Kidney tubule cell (primary cell): ENCODE results near the gene LMLN.
A peak's percentile ranks its signal among the peaks of the same experiment; 100 is the strongest.
"Not testable (repeated sequence)": the region's sequence is repeated elsewhere in the genome, so short reads cannot be mapped to it uniquely, and the experiment has no call there.

Experiments
- DNase-seq: peaks from one replicate; pipeline ENCODE4 v3.0.0-alpha.2; 2018; ENCODE audit warnings: low spot score

LMLN gene

DNA sequence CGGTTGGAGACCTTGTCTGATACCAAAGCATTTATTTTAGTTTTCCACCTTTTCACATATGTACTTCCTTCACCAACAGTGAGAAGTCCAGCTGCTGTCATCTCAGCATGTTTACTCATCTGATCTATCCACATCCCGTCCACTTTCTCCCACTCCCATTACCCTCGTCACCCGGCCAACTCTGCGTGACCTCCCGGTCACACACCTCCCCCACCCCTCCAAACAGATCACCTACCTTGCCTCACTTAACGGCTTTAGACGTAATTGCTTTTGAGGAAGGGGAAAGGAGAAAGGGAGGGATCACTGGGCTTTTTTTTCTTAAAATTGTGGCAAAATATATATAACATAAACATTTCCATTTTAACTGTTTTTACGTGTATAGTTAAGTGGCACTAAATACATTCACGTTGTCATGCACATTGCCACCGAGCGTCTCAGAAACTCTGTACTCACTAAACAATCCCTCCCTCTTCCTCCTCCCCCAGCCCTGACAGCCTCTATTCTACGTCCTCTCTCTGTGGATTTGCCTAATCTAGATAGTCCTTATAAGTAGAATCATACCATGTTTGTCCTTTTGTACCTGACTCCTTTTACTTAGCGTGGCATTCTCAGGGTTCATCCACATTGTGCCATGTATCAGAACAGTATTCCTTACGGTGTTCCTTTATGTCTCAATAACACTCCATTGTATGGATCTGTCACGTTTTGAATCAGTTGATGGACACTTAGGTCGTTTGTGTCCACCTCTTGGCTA, 67.2 kb downstream of the LMLN start:
- DNase-seq = no peak

DNA sequence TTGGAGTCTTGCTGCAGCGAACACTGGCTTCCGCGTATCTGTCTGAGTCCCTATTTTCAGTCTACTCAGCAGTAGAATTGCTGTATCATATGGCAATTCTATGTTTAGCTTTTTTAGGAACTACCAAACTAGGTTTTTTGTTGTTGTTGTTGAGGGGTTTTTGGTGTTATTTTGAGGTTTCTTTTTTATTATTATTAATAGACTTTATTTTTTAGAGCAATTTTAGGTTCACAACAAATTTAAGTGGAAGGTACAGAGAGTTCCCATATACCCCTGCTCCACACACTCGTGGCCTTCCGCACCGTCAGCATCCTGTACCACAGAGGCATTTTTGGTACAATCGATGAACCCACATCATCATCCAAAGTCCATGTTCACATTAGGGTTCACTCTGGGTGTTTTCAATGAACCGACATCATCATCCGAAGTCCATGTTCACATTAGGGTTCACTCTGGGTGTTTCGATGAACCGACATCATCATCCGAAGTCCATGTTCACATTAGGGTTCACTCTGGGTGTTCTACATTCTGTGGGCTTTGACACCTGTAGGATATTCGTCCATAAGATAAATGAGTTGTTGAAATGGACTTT, 67.9 kb downstream of the LMLN start:
- no peak for DNase-seq

DNA sequence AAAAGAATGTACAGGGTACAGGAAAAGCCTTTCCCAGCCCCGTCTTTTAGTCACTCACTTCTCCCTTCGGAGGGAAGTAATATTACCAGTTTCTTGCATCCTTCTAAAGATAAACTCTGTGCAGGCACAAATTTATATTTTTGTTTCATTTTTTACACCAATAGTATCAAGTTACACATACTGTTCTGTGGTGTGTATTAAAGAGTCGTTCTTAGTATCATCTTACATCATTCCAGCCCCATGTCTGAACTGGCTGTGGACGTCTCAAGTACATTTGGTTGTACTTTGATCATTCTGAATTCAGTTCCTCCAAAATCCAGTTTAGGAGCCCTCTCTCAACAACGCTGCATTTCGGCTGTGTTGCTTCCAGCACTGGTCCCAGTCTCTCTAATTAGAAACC, 68.7 kb downstream of the LMLN start:
- no peak for DNase-seq

DNA sequence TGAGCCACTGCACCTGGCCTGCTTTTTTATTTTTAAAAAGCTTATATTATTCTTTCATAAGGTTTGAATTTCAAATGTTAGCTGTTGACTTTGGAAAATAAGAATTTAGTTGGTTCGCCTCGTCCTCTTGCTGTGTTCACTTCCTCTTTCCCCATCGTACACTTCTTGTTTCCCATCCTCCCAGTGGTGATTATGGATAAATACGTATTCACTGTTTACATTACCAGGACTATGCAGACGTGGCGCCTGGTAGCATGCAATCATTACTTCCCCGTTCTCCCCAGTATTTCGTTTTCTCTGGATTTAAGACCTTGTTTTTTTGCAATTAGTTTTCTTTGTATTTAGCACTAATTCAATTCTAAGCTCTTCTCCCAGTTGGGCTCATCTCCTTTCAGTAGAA, 70.1 kb downstream of the LMLN start:
- no peak for DNase-seq

DNA sequence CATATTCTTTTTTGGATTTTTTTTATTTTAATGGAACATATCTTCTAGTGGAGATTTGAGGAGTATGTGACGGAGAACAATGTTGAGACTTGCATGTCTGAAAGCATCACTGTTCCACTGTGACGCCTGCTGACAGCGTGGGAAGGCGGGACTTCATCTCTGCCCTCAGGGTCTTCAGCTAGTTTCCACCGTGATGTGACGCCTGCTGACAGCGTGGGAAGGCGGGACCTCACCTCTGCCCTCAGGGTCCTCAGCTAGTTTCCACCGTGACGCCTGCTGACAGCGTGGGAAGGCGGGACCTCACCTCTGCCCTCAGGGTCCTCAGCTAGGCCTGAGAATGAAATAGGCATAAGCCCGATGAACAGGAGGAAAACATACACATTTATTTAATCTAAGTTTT, 70.7 kb downstream of the LMLN start:
- no peak for DNase-seq

DNA sequence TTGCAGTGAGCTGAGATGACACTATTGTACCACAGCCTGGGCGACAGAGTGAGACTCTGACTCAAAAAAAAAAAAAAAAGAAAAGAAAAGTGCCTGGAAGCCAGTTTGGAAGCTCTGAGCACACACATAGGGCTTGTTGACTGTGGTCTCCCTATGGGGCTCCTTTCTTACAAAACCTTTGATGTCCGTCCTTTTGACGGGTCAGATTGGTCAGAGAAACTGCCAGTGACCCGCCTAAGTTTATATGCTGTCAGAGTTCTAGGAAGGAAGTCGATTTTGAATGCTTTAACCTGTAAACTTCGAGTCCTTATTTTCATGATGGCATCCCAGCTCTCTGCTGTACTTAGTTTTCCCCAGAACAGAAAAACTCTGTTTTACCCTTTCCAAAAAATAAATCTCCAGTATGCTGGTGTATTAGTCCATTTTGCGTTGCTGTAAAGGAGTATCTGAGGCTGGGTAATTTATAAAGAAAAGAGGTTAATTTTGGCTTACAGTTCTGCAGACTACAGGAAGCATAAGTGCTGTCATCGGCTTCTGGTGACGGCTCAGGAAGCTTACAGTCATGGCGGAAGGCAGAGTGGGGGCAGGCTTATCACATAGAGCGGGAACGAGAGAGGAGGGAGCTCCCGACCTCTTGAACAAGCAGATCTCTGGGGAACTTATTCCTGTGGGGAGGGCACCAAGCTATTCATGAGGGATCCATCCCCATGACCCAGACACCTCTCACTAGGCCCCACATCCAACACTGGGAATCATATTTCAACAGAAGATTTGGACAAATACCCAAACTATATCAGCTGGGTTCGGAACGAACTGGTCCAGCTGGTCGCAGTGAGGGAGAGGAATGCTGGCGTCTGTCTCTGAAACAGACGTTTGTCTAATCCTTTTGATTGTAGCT, 72.3 kb downstream of the LMLN start:
- no peak for DNase-seq

DNA sequence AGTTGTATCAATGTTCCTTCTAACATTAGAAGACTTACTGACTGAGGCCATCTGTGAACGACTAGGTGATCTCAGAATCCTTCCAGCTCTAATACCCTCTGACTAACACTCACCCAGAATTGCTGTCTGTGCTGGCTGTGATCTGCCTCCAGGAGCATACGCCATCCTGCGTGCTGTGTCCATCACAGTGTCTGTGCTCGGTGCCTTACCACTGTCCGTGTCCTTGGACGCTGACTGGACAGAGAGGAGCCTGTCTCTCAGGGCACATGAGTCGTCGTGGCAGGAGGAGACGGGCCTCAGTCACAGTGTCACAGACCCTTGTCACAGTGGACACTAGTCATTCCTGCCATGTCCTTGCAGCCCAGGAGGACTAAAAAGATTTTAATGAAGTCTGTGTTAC, 83.1 kb downstream of the LMLN start:
- DNase-seq = no peak

DNA sequence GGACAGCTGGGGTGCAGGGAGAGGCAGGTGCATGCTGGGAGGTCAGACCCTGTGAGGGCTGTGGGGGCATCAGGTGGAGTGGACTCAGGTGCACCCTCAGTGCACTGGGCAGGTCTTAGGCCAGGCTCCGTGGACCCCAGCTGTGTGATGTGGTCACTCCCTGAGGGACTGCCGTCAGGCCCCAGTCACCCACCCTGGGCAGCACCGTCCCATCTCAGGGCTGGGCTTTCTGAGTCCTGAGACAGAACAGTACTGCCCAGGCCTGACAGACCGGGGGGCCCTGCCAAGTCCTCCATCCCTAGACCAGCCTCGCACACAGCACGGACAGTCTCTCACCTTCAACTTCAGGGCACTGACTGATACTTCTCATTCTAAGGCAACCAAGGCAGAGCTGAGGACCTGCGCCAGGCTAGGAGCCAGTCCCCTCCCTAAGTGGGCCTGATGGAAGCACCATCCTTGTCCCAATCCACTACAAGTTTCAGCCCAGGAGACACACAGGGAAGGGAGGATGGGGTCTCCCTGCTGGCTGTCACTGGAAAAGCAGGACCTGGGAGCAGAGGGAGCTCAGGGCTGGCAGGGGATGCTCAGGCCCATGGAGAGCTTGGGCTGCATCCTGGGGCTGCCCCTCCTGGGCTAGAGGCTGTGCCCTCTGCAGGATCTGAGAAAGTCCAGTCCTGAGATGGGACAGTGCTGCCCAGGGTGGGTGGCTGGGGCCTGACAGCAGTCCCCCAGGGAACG, 86.3 kb downstream of the LMLN start:
- no peak for DNase-seq

DNA sequence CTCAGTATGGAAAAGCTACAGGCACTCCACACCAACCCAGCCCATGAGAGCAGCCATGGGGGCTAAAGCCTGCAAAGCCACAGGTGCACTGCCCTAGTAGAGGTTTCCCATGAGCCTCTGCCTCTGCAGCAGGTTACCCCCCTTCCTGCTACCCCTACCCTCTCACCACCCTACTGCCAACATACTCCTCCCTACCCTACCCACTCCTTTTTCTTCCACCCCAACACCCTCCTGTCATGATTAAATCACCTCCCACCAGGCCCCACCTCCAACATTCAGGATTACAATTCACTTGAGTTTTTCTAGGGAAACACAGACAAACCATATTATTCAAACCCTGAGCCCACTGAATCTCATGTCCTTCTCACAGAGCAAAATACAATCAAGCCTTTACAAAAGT, 88.4 kb downstream of the LMLN start:
- DNase-seq = no peak

DNA sequence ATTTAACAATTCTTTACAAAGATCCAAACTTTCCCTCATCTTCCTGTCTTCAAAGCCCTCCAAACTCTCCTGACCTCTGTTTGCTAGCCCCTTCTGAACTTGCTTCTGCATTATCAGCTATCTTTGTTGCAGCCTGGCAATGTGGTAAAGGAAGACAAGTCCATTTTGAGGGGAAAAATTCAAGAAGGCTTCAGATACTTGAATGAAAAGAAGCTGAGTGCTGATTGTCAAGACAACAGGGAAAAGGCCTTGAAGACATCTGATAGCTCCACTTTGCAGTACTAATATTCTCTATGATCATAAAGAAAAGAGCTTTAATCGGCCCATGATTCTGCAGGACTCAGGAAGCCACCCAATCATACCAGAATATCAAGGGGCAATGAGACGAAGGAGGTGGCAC, 91.8 kb downstream of the LMLN start:
- no peak for DNase-seq

DNA sequence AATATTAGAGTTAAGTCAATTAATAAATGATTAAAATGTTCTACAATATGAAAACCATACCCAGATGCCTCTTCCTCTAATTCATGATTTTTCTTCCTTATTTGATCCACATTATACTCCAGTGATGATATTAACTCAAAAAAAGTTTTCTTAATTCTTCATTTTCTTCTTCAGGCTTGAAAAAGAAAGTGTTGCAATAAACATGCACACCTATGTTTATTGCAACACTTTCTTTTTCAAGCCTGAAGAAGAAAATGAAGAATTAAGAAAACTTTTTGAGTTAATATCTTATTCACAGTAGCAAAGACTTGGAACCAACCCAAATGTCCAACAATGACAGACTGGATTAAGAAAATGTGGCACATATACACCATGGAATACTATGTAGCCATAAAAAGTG, 93.4 kb downstream of the LMLN start:
- not testable (repeated sequence) for DNase-seq

DNA sequence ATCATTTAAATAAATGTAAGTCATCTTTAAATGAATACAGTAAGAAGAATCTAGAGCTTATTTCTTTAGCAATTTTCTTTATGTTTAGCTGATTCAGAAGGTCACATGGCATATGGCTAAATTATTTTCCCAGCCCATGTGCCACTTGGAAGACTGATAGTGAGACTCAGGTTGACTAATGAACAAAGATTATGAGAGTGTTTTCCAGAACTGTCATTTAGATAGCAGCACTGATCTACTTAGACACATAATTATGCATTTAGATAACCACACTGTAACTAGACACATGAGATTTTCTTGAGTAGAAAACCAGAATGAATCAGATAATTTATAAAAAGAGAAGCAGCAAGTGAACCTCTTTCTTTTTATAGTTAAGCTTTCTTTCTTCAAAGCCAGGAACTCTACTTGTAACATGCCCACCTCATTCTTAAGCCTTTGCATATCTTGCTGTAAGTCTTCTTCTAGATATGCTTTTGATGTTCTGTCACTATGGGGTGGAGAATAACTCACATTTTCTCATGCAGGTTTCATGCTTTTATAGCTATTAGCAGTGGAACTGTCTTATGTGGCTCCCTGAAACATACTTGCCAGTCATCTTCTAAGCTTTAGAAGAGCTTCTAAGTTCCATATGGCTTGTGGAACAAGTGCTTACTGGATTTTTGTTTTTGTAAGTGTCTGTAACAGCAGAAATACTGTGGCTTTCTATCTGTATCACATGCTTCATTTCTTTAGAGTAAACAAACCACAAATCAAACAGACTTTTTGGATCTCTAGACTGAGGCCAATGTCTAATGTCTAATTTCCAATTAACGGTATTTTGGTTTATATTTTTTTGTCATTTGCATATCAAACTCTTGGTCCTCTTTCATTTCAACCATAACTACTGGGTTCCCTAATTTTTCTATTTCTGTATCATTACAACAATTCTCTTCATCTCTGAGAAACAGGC, 101.4 kb downstream of the LMLN start:
- DNase-seq = no peak

DNA sequence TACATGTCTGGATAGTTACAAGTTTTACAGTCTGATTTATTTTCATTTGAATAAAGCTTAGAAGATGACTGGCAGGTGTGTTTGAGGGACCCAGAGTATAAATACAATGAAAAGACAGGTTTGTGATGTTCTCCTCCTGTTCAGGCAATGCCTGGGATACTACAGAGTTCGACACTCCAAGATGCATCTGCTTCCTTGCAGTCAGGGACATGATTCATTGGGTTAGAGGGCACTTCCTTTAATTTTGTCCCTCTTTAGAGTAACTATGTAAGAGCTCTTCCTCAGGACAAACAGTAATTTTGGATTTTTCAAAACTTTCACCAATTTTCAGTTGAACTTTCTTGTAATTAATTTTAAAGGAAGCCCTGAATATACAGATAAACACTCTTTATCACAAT, 102.0 kb downstream of the LMLN start:
- no peak for DNase-seq

DNA sequence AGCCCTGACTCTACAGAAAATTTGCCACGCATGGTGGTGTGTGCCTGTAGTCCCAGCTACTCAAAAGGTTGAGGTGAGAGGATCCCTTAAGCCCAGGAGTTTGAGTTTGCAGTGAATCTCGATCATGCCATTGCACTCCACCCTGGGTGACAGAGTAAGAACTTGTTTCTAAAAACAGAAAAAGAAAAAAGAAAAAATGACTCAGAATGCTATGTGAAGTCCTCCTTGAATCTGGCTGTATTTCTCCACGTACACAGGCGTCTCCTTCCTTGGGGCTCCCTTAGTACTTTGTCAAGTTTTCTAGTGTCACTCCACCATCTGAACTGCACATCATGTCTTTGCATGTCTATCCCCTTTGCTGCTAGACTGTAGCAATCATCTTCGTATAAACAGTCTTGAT, 104.4 kb downstream of the LMLN start:
- no peak for DNase-seq

DNA sequence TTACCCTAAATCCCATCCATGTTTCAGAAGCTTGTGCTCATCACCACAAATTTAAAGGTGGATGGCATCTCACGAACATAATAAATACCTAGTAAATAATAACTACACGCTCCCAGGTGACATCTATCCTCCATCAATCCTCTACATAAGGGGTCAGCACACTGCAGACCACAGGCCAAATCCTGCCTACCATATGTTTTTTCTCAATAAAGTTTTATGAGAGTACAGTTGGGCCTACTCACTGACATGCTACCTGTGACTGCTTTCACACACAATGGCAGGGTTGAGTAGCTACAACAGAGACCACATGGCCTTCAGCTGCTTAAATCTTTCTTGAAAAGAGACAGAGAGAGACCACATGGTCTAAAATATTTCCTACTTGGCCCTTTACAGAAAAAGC, 105.9 kb downstream of the LMLN start:
- no peak for DNase-seq

DNA sequence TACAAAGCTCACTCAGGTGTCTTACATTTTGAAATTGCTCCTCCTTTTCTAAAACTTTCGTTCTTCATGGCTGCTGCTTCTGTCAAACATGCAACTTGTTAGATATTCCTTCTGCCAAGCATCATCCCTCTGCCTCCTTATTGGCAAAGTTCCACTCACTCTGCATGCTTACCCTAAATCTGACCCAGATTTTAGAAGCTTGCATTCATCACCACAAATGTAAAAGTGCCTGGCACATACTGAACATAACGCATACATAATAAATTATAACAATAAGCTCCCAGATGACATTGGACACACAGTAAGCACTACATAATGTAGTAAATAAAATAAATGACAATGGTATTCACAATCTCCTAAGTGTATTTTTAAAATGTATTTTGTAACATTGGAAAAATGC, 107.4 kb downstream of the LMLN start:
- no peak for DNase-seq

DNA sequence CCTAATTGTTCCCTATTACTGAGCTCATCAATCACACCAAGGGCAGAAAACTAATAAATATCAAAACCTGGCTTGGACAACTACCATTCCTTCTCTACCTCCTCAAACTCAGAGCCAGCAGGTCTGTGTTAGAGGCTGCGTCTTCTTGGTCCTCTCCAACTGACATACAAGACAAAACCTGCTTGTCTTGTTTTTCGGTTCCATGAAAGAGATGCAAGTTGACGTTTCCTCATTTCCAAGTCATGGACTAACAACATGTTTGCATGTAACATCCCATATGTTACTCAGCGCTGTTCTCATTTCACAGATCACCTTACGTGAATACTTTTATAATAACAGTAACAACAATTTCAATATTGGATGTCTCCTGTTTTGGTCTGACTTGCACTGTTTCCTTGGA, 110.9 kb downstream of the LMLN start:
- no peak for DNase-seq

DNA sequence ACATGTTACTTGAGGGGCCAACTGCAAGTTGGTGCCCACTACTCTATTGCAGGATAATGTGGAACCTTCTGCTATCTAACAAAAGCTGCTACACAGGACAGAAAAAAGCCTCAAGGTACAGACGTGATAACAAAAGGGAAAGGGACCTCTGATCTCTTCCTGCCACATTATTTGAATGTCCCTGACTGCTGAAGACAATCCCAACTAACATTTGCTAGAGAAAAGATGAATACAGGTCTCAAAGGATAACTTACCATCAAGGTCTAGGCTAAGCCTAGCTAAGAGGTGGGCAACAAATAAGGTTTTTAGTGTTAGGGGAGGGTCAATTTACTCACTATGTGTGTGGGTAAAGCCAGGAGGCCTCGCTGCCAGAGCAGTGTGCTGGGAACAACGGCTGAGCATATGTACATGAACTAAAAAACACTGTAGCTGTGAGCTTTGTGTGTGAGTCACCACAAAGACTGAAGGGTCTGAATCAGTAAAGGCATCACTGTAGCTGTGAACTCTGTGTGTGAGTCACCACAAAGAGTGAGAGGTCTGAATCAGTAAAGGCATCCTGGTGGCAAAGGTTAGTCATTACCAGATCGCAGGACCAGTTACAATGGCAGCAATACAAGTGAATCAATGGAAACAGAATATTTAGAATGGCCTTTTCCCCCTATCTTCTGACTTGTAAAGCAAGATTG, 111.7 kb downstream of the LMLN start:
- DNase-seq = peak; percentile 96

DNA sequence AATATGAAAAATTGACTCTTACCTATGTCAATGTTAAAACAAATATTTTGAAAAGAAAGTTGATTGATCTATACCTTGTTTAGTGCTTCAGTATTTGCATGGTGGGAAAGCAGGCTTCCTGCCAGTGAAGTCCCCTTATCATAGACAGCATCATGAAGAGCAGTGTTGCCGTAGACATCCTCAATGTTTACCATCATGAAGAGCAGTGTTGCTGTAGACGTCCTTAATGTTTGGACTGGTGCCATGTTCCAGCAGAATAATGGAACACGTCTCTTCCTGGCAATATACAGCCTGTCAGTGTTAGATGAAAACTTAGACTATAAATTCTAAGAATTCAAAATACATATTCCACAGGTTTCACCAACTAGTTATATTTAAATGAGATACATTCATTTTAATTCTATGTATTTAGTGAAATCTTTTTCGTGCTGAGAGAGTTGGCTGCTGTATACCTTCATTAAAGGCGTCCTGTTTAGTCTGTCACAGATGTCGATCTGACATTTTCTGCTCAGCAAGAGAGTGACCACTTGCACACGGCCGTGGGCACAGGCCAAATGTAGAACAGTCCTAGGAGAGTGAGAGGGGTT, 116.8 kb downstream of the LMLN start:
- DNase-seq = no peak
